Muscle of arm (tissue), 12 donors: ENCODE measurements around the gene AQP3. TPM values are rescaled to one million over a fixed set of nuclear protein-coding genes. Genes with fewer than 3 reads are reported as not detected.
"Not testable (repeated sequence)": the region's sequence is repeated elsewhere in the genome, so short reads cannot be mapped to it uniquely, and the experiment has no call there.

ENCODE experiments used
- DNase-seq: peaks from one replicate; pipeline ENCODE4 v3.0.0-alpha.2; 2013
- polyA plus RNA-seq, 12 donors: library from polyadenylated mRNA; unstranded; fragments of 120-200 nt; gene quantifications; one replicate each; pipeline ENCODE4 v1.2.1, GENCODE V29; 2013; ENCODE audit not compliant: insufficient read length in 12 of 12

The AQP3 gene
- polyA plus RNA-seq, 12 donors: 5.1 to 63.3 (median 7.4) TPM; not detected in 2

- no peak for DNase-seq
These were observed 27.6 kb downstream of the AQP3 start for GRCh38 chr9:33419708-33420303.

GRCh38 chr9:33418090-33418489 lies 29.3 kb downstream of the AQP3 start:
- no peak for DNase-seq

GRCh38 chr9:33416996-33417395 lies 30.4 kb downstream of the AQP3 start:
- no peak for DNase-seq

GRCh38 chr9:33415501-33416038 lies 31.8 kb downstream of the AQP3 start:
- peak; percentile 17 for DNase-seq

- no peak for DNase-seq
These were observed 32.4 kb downstream of the AQP3 start for GRCh38 chr9:33414889-33415500.

GRCh38 chr9:33414268-33414667 lies 33.1 kb downstream of the AQP3 start:
- no peak for DNase-seq

- no peak for DNase-seq
These were observed 39.3 kb downstream of the AQP3 start for GRCh38 chr9:33408087-33408486.

GRCh38 chr9:33407061-33407460 lies 40.3 kb downstream of the AQP3 start:
- no peak for DNase-seq

- no peak for DNase-seq
These were observed 42.5 kb downstream of the AQP3 start for GRCh38 chr9:33404788-33405362.

GRCh38 chr9:33403941-33404787 lies 43.2 kb downstream of the AQP3 start:
- DNase-seq: no peak

- not testable (repeated sequence) for DNase-seq
These were observed 45.0 kb downstream of the AQP3 start, which contains the start of gene AQP7 for GRCh38 chr9:33402371-33402770. AQP7 (minus strand) TSS chr9:33402568; CDS start chr9:33401262, 1,306 bp downstream.

GRCh38 chr9:33401809-33402208 lies 45.6 kb downstream of the AQP3 start:
- DNase-seq: not testable (repeated sequence)

GRCh38 chr9:33399047-33399446 lies 48.3 kb downstream of the AQP3 start:
- DNase-seq: not testable (repeated sequence)

- DNase-seq: not testable (repeated sequence)
These were observed 49.6 kb downstream of the AQP3 start for GRCh38 chr9:33397801-33398200.

- not testable (repeated sequence) for DNase-seq
These were observed 52.1 kb downstream of the AQP3 start for GRCh38 chr9:33395159-33395879.

- DNase-seq: not testable (repeated sequence)
These were observed 53.4 kb downstream of the AQP3 start for GRCh38 chr9:33393986-33394385.

GRCh38 chr9:33393581-33393980 lies 53.8 kb downstream of the AQP3 start:
- no peak for DNase-seq

- DNase-seq: not testable (repeated sequence)
These were observed 54.8 kb downstream of the AQP3 start for GRCh38 chr9:33392591-33393021.
